ENCODE results near the gene ZNF710. TPM values are rescaled to one million over a fixed set of nuclear protein-coding genes. Genes with fewer than 3 reads are reported as not detected.
A peak's percentile ranks its signal among the peaks of the same experiment; 100 is the strongest.

ZNF710 gene
- total and polyA plus RNA-seq, 2 donors (not counting 3 experiments of a cell fraction or from before 2014, with no cell fraction given) = 8.9 to 32.4 TPM

- Histone ChIP-seq H3K9ac (replicated peaks; ENCODE audit: extremely low read depth, insufficient read depth, low read length) (no peak overlapping the region), H3K27me3 (ENCODE audit: control insufficient read depth in 2 of 2, insufficient read depth in 2 of 2, low read length in 2 of 2) (peaks cover 10 to 19% of the 10 kb centered on the region in 2 experiments), H2AFZ (ENCODE audit: low read depth, low read length) (no peak overlapping the region), H3K4me2 (ENCODE audit: insufficient read depth, low read length) (no peak overlapping the region), H3K4me3 (replicated peaks in 1 of 3; ENCODE audit: insufficient read depth in 1 of 3, low read depth in 1 of 3, low read length in 3 of 3) (no peak overlapping the region), H3K9me1 (replicated peaks; ENCODE audit: control insufficient read depth, extremely low read depth, insufficient read depth, low read length) (no peaks in the 10 kb centered on the region), H3K4me1 (ENCODE audit: control insufficient read depth, extremely low read depth, insufficient read depth, low read length) (no peaks in the 10 kb centered on the region), H3K36me3 (ENCODE audit: control insufficient read depth in 2 of 2, extremely low read depth in 1 of 2, insufficient read depth in 2 of 2, low read length in 2 of 2) (no peaks in the 10 kb centered on the region), H3K9me3 (replicated peaks; ENCODE audit: control insufficient read depth, insufficient read depth, low read length) (no peaks in the 10 kb centered on the region), H3K27ac (ENCODE audit: insufficient read depth, low read depth, low read length) (no peak overlapping the region), H3K79me2 (ENCODE audit: control insufficient read depth, insufficient read depth, low read length) (no peaks in the 10 kb centered on the region), H4K20me1 (replicated peaks; ENCODE audit: control insufficient read depth, extremely low read depth, insufficient read depth, low read length) (no peaks in the 10 kb centered on the region)
- intact Hi-C loops (cut with micrococcal nuclease) = no loop called here
- peak; percentile 12 for FAIRE-seq
- ChIA-PET CTCF (interaction anchor here (1.0 kb wide), 1 partner anchor 9 kb away, joined by 4 read pairs; no protein-coding TSS in a partner anchor), POLR2A (no interaction called here)
- dilution Hi-C loops (cut with MboI; ENCODE audit: extremely low pct_ligation_motif_present, low sequenced_read_pairs) = no loop called here
- DNase-seq (ENCODE audit: low read depth, low spot score) = no peak
- no peak for TF ChIP-seq CTCF (IDR thresholded peaks at IDR 0.05; ENCODE audit: extremely low read depth in 1 of 2, insufficient read depth in 1 of 2, low read depth in 1 of 2, low read length in 2 of 2)
- BruUV-seq (replicated peaks) = no TSS peak
Observed at GRCh38 chr15:89980896-89981295, 20.2 kb upstream of the ZNF710 start.

- Histone ChIP-seq H3K9me3 (replicated peaks; ENCODE audit: control insufficient read depth, insufficient read depth, low read length) (no peaks in the 10 kb centered on the region), H3K27me3 (ENCODE audit: control insufficient read depth in 2 of 2, insufficient read depth in 2 of 2, low read length in 2 of 2) (peaks cover 7 to 19% of the 10 kb centered on the region in 2 experiments), H4K20me1 (replicated peaks; ENCODE audit: control insufficient read depth, extremely low read depth, insufficient read depth, low read length) (no peaks in the 10 kb centered on the region), H3K9me1 (replicated peaks; ENCODE audit: control insufficient read depth, extremely low read depth, insufficient read depth, low read length) (no peaks in the 10 kb centered on the region), H2AFZ (ENCODE audit: low read depth, low read length) (no peak overlapping the region), H3K27ac (ENCODE audit: insufficient read depth, low read depth, low read length) (no peak overlapping the region), H3K36me3 (ENCODE audit: control insufficient read depth in 2 of 2, extremely low read depth in 1 of 2, insufficient read depth in 2 of 2, low read length in 2 of 2) (no peaks in the 10 kb centered on the region), H3K4me1 (ENCODE audit: control insufficient read depth, extremely low read depth, insufficient read depth, low read length) (no peaks in the 10 kb centered on the region), H3K4me2 (ENCODE audit: insufficient read depth, low read length) (no peak overlapping the region), H3K4me3 (replicated peaks in 1 of 3; ENCODE audit: insufficient read depth in 1 of 3, low read depth in 1 of 3, low read length in 3 of 3) (no peak overlapping the region), H3K9ac (replicated peaks; ENCODE audit: extremely low read depth, insufficient read depth, low read length) (no peak overlapping the region), H3K79me2 (ENCODE audit: control insufficient read depth, insufficient read depth, low read length) (no peaks in the 10 kb centered on the region)
- FAIRE-seq (no peak), DNase-seq (ENCODE audit: low read depth, low spot score) (no peak)
- intact Hi-C loops (cut with micrococcal nuclease) (no loop called here), dilution Hi-C loops (cut with MboI; ENCODE audit: extremely low pct_ligation_motif_present, low sequenced_read_pairs) (no loop called here)
- ChIA-PET CTCF (interaction anchor here (0.9 kb wide), 1 partner anchor 11 kb away, joined by 4 read pairs; no protein-coding TSS in a partner anchor), POLR2A (no interaction called here)
- TF ChIP-seq MAX (IDR thresholded peaks at IDR 0.05; ENCODE audit: insufficient read depth, insufficient read length) = no peak
- TF ChIP-seq GATA2 (IDR thresholded peaks at IDR 0.05; ENCODE audit: insufficient read depth, insufficient read length, low read depth, low read length) = no peak
- no peak for TF ChIP-seq POLR2AphosphoS5 (IDR thresholded peaks at IDR 0.05; ENCODE audit: insufficient read depth, low read depth, low read length)
- no peak for TF ChIP-seq MYC (IDR thresholded peaks at IDR 0.05; ENCODE audit: low read depth, low read length)
- no peak for TF ChIP-seq FOS (IDR thresholded peaks at IDR 0.05; ENCODE audit: borderline replicate concordance, insufficient read depth, low read length)
- no TSS peak for BruUV-seq (replicated peaks)
Observed at GRCh38 chr15:89982315-89983055, 18.6 kb upstream of the ZNF710 start.
